ENCODE data around the gene ACER1. TPM values are rescaled to one million over a fixed set of nuclear protein-coding genes. Genes with fewer than 3 reads are reported as not detected.

ACER1 gene
- total and polyA plus RNA-seq, 8 donors: 0.15 to 0.30 TPM; not detected in 6

DNA sequence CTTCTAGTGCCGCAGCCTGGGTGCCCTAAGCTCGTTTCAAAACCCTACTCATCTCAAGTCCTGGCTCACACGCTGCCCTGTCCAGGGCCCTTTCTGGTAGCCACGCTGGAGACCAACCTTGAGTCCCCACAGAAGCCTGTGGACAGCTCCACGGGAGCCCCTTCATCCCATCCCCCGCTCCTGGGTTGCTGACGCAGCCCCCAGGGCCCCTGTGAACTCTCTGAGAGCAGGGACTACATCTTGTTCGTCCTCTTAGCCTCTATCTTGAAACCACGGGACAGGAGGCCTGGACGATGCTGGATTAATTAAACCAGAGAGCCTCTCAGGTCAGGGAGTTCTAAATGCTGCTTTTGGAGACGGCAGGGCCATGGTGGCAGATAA is 61.0 kb downstream of the ACER1 start:
- no peak overlapping the region for H3K4me3 ChIP-seq
- peaks cover 73 to 99% of the 10 kb centered on the region in 2 donors for H3K4me1 ChIP-seq
- no peaks in the 10 kb centered on the region for H3K27me3 ChIP-seq
- no peaks in the 10 kb centered on the region for H3K9me3 ChIP-seq
- H3K36me3 ChIP-seq: peaks cover 0 to 30% of the 10 kb centered on the region in 2 donors
- TF ChIP-seq, protein P1, sequence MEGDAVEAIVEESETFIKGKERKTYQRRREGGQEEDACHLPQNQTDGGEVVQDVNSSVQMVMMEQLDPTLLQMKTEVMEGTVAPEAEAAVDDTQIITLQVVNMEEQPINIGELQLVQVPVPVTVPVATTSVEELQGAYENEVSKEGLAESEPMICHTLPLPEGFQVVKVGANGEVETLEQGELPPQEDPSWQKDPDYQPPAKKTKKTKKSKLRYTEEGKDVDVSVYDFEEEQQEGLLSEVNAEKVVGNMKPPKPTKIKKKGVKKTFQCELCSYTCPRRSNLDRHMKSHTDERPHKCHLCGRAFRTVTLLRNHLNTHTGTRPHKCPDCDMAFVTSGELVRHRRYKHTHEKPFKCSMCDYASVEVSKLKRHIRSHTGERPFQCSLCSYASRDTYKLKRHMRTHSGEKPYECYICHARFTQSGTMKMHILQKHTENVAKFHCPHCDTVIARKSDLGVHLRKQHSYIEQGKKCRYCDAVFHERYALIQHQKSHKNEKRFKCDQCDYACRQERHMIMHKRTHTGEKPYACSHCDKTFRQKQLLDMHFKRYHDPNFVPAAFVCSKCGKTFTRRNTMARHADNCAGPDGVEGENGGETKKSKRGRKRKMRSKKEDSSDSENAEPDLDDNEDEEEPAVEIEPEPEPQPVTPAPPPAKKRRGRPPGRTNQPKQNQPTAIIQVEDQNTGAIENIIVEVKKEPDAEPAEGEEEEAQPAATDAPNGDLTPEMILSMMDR (IDR thresholded peaks at IDR 0.05): no peak
- DNase-seq: no peak
- intact Hi-C loops (cut with DNase I): no loop called here
- H3K27ac ChIP-seq: peak overlapping the region; percentile 85 to 94
- no peak for ATAC-seq

DNA sequence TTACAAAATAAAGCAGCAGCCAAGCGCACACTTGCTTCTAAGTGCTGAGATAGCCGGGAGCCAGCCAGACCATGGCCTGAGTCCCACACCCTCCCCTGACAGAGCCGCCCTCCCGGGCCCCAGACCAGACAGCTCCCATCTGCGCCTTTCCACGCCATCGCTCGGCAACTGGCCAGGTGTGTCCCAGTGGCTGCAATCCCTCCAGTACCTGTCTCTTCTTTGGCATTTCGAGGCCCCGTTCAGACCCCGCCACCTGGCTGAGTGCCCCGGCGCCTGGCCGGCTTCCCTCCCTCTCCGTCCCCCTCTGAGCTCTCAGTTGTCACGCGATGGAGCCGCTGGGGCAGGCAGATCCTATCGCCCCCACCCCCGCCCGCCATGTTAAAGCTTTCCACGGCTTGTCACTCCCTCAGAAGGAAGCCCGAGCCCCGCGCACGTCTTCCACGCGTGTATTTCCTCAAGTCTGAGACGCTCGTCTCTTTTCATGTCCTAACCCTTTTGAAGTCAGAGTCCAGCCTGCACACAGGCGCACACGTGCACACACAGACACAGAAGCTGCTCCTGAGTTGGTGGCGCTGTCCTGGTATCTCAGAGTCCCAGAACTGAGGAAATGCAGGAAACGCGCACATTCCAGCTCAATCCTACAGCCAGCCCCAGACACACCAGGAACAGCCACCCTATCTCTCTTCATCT is 61.5 kb downstream of the ACER1 start:
- H3K27ac ChIP-seq: peak overlapping the region; percentile 85 to 94
- DNase-seq: peak; percentile 65 to 84 (median 72)
- ATAC-seq: peak; percentile 60
- TF ChIP-seq, protein P1 (IDR thresholded peaks at IDR 0.05): no peak
- H3K27me3 ChIP-seq: no peaks in the 10 kb centered on the region
- peak overlapping the region in 1 of 2 donors; percentile 14 for H3K4me3 ChIP-seq
- H3K4me1 ChIP-seq: peaks cover 68 to 98% of the 10 kb centered on the region in 2 donors
- no peaks in the 10 kb centered on the region for H3K9me3 ChIP-seq
- peaks cover 0 to 35% of the 10 kb centered on the region in 2 donors for H3K36me3 ChIP-seq
- intact Hi-C loops (cut with DNase I): no loop called here

DNA sequence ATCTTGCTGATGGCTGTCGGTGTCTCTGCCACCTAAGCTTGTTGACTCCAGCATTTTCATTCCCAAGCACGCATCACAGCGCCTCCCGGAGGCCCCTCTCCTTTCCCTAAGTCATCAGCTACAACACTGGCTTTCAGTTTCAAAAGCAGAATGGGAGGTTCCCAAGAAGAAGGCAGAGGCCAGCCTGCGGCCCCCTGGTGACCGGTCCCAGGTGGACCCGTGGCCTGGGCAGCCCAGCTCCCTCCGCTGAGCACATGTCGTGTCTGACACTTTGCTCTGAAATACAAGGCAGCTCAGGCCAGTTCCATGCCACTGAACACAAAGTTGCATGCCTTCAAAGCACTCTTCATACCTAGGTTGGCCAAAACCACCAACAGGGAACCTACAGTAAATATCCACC is 62.2 kb downstream of the ACER1 start:
- TF ChIP-seq, protein P1 (IDR thresholded peaks at IDR 0.05): no peak
- peak; percentile 1 for ATAC-seq
- Histone ChIP-seq H3K27ac (peak overlapping the region; percentile 85 to 94), H3K27me3 (no peaks in the 10 kb centered on the region), H3K4me1 (peaks cover 65 to 92% of the 10 kb centered on the region in 2 donors), H3K4me3 (no peak overlapping the region), H3K36me3 (peaks cover 0 to 41% of the 10 kb centered on the region in 2 donors), H3K9me3 (no peaks in the 10 kb centered on the region)
- intact Hi-C loops (cut with DNase I): no loop called here
- no peak for DNase-seq

DNA sequence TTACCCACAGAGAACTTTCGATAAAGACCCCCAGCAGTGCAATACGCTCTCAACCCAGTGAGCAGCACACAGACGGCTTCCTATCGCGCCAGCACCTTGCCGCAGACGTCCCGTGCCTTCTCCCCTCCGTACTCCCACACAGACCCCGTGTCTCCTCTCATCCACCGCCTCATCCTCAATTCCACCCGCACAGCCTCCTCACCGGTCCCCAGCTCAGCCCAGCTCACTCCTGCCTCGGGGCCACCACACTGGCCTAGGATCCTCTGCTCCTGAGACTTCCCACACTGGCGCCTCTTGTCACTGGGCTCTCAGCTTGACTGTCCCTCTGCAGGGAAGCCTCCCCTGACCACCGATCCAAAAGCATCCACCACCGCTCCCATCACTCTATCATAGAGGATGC is 62.6 kb downstream of the ACER1 start:
- DNase-seq (no peak), ATAC-seq (no peak)
- H3K27ac ChIP-seq: peak overlapping the region; percentile 85 to 94
- no peak overlapping the region for H3K4me3 ChIP-seq
- TF ChIP-seq, protein P1 (IDR thresholded peaks at IDR 0.05): no peak
- H3K4me1 ChIP-seq: peaks cover 65 to 88% of the 10 kb centered on the region in 2 donors
- no peaks in the 10 kb centered on the region for H3K27me3 ChIP-seq
- no peaks in the 10 kb centered on the region for H3K9me3 ChIP-seq
- intact Hi-C loops (cut with DNase I): no loop called here
- peaks cover 0 to 46% of the 10 kb centered on the region in 2 donors for H3K36me3 ChIP-seq

DNA sequence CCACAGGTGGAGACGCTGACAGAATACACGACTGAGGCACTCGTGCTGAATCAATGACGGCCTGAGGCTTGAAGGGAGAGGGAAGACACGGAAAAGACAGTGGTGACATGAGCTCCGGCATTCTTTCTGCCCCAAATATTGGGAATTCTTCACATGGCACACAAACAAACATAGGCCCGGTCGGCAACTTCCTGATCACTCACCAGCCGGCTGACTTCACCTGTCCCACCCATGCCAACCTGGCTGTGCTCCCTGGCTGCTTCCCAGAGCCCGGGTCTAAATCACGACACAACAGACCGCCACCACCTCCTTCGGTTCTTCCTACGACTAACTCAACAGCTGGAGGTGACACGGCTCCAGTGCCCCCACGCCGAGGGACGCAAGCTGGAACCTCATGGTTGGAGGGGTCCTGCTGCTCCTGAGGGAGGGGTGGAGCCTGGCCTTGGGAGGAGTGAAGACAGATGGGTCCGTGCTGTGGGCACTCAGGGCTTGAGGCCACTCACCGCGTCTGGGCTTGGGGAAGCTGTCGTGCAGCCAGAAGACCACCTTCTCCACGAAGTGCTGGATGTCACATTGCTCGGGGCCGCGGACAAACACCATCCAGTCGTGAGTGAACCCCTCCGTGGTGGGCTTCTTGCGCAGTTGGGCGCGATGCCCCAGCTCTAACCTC is 63.2 kb downstream of the ACER1 start:
- DNase-seq (no peak), ATAC-seq (no peak)
- TF ChIP-seq, protein P1 (IDR thresholded peaks at IDR 0.05): no peak
- intact Hi-C loops (cut with DNase I): no loop called here
- peaks cover 63 to 86% of the 10 kb centered on the region in 2 donors for H3K4me1 ChIP-seq
- H3K9me3 ChIP-seq: no peaks in the 10 kb centered on the region
- peak overlapping the region in 1 of 2 donors; percentile 30 for H3K27ac ChIP-seq
- H3K36me3 ChIP-seq: peaks cover 0 to 51% of the 10 kb centered on the region in 2 donors
- H3K4me3 ChIP-seq: no peak overlapping the region
- H3K27me3 ChIP-seq: no peaks in the 10 kb centered on the region

All from left lung (tissue), 10 donors.